ENCODE results near the gene MTOR.

The MTOR gene

GRCh38 chr1:11204396-11205190 is 57.8 kb downstream of the MTOR start:
- no peak overlapping the region for H3K4me3 ChIP-seq (ENCODE audit: low read depth, low read length)
- no peak for DNase-seq (ENCODE audit: low read depth)
- no peak for TF ChIP-seq CTCF (IDR thresholded peaks at IDR 0.05; ENCODE audit: insufficient read depth, low read depth, low read length, missing control alignments)

- no peak overlapping the region for H3K4me3 ChIP-seq (ENCODE audit: low read depth, low read length)
- DNase-seq (ENCODE audit: low read depth), result no peak
- no peak for TF ChIP-seq CTCF (IDR thresholded peaks at IDR 0.05; ENCODE audit: insufficient read depth, low read depth, low read length, missing control alignments)
Observed at GRCh38 chr1:11198851-11199594, 63.3 kb downstream of the MTOR start.

- H3K4me3 ChIP-seq (ENCODE audit: low read depth, low read length), result no peak overlapping the region
- DNase-seq (ENCODE audit: low read depth), result no peak
- no peak for TF ChIP-seq CTCF (IDR thresholded peaks at IDR 0.05; ENCODE audit: insufficient read depth, low read depth, low read length, missing control alignments)
Observed at GRCh38 chr1:11198257-11198656, 64.1 kb downstream of the MTOR start.

- TF ChIP-seq CTCF (IDR thresholded peaks at IDR 0.05; ENCODE audit: insufficient read depth, low read depth, low read length, missing control alignments), result no peak
- DNase-seq (ENCODE audit: low read depth), result no peak
- H3K4me3 ChIP-seq (ENCODE audit: low read depth, low read length), result no peak overlapping the region
Observed at GRCh38 chr1:11197359-11197758, 65.0 kb downstream of the MTOR start.

- no peak for DNase-seq (ENCODE audit: low read depth)
- TF ChIP-seq CTCF (IDR thresholded peaks at IDR 0.05; ENCODE audit: insufficient read depth, low read depth, low read length, missing control alignments), result no peak
- H3K4me3 ChIP-seq (ENCODE audit: low read depth, low read length), result no peak overlapping the region
Observed at GRCh38 chr1:11196945-11197344, 65.4 kb downstream of the MTOR start.

- H3K4me3 ChIP-seq (ENCODE audit: low read depth, low read length), result no peak overlapping the region
- DNase-seq (ENCODE audit: low read depth), result no peak
- TF ChIP-seq CTCF (IDR thresholded peaks at IDR 0.05; ENCODE audit: insufficient read depth, low read depth, low read length, missing control alignments), result no peak
Observed at GRCh38 chr1:11194407-11195176, 67.8 kb downstream of the MTOR start.
